ENCODE measurements around the gene CELF5.
A peak's percentile ranks its signal among the peaks of the same experiment; 100 is the strongest.
"Not testable (repeated sequence)": the region's sequence is repeated elsewhere in the genome, so short reads cannot be mapped to it uniquely, and the experiment has no call there.

Gene CELF5

DNA sequence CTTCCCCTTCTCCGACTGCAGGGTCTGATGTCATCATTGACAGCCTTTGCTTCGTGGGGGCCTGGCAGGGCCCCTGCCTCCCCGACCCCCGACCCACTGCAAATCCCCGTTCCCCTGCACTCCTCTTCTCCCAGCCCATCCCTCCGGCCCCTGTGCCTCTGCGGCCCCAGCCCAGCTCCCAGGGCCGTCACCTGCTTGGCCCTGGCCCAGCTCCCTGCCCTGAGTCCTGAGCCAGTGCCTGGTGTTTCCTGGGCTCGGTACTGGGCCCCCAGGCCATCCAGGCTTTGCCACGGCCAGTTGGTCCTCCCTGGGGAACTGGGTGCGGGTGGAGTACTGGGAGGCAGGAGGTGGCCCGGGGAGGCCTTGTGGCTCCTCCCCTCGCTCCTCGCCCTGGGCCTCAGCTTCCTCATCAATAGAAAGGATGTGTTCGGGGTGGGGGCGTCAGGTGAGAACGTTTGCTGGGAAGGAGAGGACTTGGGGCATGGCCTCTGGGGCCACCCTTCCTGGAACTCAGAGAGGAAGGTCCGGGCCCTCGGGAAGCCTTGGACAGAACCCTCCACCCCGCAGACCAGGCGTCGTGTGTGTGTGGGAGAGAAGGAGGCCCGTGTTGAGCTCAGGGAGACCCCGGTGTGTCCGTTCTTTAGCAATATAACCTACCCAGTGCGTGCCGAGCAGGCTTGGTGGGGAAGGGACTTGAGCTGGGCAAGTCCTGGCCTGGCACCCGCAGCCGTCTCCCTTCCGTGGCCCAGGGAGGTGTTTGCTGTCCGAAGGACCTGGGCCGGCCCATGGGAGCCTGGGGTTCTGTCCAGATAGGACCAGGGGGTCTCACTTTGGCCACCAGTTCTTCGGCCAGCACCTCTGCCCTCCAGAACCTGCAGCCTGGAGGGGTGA, 15.9 kb upstream of the CELF5 start:
- no peak for DNase-seq

DNA sequence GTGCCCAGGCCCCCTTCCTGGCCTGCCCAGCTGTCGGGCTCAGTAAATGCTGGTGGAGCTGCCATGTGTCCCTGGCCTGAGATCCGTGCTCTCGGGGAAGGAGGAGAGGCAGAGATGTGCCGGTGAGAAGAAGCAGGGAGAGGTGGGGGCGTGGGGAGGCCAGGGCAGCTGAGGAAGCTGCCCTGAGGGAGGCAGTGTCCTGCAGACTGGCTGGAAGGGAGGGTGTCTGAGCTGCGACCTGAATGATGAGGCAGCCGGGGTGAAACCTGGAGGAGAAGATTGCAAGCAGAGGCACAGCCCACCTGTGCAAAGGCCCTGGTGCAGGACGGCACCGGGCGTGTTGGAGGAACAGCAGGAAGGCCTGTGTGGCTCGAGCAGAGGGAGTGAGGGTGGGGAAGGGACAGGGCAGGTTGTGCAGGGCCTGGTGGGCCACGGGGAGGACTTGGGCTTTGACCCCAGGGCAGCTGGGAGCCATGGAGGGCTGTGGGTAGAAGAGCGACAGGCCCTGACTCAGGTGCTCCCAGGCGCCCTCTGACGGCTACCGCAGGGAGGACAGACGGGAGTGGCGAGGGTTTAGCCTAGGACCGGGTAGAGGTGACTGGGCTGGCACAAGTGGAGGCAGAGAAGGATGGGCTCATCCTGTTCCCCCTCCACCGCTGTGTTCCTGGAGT, 14.0 kb upstream of the CELF5 start:
- peak; percentile 69 for DNase-seq

DNA sequence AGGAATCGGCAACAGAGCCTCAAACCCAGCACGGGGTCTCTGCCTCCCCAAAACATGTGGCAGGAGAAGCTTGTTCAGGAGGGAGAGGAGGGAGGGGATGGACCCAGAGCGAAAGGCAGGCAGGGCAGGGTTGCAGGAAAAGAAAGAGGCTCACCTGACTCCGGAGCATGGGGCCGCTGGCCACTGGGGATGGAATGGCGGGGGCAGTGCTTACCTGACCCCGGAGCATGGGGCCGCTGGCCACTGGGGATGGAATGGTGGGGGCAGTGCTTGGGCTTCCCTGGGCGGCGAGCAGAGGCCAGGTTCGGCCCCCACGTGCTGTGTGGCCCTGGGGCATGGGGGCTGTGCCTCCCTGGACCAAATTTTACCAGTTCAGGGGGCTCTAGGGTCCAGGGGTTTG, 13.3 kb upstream of the CELF5 start:
- no peak for DNase-seq

- no peak for DNase-seq
Measured at GRCh38 chr19:3213159-3213558, 11.3 kb upstream of the CELF5 start.

DNA sequence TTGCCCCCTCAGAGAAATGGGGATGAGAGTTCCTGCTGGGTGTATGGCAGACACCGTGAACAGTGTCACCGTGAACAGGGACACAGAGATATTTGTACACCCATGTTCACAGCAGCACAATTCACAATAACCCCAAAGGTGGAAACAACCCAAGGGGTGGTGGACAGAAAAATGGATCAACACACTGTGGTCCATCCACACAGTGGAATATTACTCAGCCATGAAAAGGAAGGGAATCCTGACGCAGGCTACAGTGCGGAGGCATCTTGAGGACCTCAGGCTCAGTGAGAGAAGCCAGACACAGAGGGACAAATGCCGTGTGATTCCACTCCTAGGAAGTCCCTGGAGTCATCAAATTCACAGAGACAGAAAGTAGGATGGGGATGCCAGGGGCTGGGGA, 7.6 kb upstream of the CELF5 start:
- no peak for DNase-seq

DNA sequence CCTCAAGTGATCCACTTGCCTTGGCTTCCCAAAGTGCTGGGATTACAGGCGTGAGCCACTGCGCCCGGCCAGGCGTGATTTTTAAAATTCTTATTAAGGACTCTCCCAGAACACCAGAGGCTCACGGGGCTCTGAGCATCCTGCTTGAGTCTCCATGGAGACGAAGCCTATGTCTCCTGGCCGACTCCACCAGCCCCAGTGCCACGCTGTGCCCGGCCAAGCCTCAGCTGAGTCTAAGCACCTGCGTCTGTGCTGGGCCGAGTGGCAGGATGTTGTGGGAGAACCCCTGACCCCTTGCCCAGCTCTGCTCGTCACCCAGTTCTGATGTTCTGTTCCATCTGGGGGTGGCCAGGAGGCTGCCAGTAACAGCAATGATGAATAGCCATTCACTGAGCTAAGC, 3.9 kb upstream of the CELF5 start:
- no peak for DNase-seq

GRCh38 chr19:3221576-3221975, 2.9 kb upstream of the CELF5 start:
- not testable (repeated sequence) for DNase-seq

- no peak for DNase-seq
Measured at GRCh38 chr19:3222709-3223108, 1.8 kb upstream of the CELF5 start.

GRCh38 chr19:3225169-3225485, 666 bp downstream of the CELF5 start:
- DNase-seq = no peak

GRCh38 chr19:3225677-3226093, 1.2 kb downstream of the CELF5 start:
- no peak for DNase-seq

GRCh38 chr19:3227054-3227626, 2.7 kb downstream of the CELF5 start:
- DNase-seq = no peak

DNA sequence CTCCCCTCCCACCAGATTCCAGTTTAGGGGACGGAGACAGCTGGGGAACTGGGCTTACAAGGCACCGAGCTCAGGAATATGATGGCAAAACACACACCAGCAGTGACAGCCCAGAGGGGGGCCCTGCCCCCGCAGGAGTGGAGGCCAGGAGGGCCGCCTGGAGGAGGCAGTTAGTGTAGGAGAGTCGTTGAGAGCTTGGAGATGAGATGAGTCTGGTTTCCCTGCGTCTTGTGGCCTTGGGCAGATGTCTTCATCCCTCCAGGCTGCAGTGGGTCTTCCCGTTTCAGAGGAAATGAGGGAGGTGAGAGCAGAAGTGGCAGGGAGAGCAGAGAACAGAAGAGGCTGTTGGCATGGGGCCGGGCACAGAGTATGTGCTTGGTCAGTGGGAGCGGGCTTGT, 4.9 kb downstream of the CELF5 start:
- DNase-seq = no peak

DNA sequence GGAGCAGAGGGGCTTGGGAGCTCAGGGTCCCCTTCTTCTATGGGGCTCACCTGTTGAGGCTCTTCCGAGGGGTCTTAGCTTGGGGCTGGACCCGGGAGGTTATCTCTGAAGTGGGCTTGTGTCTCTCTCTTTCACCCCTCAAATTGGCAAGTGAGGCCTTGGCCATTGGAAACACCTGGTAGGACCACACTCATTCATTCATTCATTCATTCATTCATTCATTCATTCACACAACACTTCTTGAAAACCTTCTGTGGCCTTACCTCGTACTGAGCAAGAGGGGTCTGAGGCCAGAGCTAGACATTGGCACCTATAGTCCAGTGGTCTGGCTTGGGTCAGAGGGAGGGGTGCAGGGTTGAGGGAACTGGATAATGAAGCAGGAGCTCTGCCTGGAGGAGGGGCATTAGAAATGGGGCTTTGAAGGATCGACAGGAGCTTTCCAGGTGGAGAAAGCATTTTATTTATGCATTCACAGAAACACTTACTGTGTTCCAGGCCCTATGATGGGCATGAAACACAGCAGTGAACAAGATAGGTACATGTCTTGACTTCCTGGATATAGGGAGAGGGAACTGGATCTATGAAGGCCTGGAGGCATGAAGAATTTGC, 5.5 kb downstream of the CELF5 start:
- DNase-seq = no peak

DNA sequence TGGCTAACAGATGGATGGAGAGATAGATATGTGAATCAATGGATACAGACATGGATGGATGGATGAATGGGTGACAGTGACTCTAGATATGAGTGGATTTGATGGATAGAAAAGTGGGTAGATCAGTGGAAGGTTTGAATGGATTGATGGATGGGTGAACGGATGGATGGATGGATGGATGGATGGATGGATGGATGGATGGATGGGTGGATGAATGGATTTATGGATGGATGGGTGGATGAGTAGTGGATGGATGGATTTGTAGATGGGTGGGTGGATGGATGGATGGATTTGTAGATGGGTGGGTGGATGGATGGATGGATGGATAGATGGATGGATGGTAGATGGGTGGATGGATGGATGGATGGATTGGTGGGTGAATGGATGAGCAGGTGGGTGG, 6.8 kb downstream of the CELF5 start:
- no peak for DNase-seq

GRCh38 chr19:3233116-3233515, 8.7 kb downstream of the CELF5 start:
- no peak for DNase-seq

DNA sequence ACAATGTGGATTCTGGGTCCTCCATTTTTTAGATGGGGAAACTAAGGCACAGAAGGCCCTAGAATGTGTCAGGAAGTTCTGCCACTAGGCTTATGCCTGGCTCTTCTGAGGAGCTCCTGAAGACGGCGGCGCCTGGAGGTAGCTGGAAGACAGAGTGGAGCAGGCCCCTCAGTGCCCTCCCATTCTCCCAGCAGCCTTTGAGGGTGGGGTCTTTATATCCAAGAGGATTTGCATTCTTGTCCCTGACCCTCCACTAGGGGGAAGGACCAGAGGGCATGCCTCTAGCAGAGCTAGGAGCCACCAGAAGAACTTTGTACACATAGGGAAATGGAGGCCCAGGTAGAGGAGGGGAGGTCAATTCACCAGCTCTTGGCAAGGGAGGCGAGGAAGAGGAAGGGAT, 9.4 kb downstream of the CELF5 start:
- no peak for DNase-seq

GRCh38 chr19:3234800-3235199, 10.3 kb downstream of the CELF5 start:
- no peak for DNase-seq

- DNase-seq = not testable (repeated sequence)
Measured at GRCh38 chr19:3235604-3236003, 11.1 kb downstream of the CELF5 start.

DNA sequence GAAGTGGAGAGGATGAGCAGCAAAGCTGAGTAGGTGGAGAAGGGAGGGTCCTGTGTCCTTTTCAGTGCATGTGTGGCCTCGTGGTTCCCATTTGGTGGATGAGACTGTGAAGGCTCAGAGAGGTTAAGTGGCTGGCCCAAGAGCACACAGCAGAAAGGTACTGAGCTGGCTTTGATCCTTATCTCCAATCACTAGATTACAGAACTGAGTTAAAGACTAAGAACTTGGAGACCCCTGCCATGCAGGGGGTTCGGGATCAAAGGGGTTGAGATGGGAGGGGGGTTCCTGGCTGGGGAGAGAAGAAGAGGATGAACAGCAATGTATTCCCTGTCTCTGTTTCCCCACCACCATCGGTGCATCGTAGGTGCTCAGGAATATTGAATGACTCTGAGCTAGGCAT, 11.8 kb downstream of the CELF5 start:
- DNase-seq = no peak

DNA sequence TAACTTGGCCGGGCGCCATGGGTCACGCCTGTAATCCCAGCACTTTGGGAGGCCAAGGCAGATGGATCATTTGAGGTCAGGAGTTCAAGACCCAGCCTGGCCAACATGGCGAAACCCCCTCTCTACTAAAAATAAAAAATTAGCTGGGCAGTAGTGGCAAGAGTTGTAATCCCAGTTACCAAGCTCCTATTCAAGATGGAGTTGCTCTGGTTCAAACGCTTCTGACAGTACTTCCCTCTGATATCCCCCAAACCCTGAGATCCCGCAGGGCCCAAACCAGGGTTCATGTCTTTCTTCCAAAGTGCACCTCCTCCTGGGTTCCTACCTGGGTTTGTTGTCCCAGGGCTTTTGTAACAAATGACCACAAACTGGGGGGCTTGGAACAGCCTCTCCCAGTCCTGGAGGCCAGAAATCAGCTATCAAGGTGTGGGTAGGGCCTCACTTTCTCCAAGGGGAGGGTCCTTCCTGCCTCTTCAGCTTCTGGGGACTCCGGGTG, 13.7 kb downstream of the CELF5 start:
- no peak for DNase-seq

DNA sequence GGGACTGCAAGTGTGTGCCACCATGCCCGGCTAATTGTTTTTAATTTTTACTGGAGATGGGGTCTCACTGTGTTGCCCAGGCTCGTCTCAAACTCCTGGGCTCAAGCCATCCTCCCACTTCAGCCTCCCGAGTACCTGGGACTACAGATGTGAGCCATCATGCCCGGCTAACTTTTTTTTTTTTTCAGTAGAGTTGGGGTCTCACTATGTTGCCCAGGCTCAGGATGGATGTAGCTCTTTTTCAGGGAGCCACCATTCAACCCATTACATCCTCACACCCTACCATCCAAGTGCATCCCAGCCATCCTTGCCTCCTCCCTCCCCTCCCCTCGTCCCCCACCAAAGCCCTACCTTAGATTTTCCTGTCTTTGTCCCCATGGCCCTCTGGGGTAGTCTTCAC, 14.9 kb downstream of the CELF5 start:
- DNase-seq = no peak

GRCh38 chr19:3243819-3244700, 19.6 kb downstream of the CELF5 start:
- peak; percentile 5 for DNase-seq

DNA sequence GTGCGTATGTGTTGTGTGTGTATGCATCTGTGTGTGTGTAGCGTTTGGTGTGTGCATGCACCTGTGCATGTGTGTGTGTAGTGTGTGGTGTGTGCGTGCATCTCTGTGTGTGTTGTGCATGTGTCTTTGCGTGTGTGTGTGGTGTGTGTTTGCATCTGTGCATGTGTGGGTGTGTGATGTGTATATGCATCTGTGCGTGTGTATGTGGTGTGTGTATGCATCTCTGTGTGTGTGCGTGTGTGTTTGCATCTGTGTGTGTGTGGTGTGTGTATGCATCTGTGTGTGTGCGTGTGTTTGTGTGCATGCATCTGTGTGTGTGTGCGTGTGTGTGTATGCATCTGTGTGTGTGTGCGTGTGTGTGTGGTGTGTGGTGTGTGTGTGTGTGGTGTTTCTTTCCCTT, 20.6 kb downstream of the CELF5 start:
- no peak for DNase-seq
